Suprapubic skin (tissue), 3 donors: ENCODE results near the gene KLHL28.

Source experiments
- EP300 ChIP-seq: sonication (generic); formaldehyde crosslinking; IDR thresholded peaks from one replicate; pipeline ENCODE4 v1.6.1; 2017; ENCODE audit warnings: antibody characterized with exemption
- POLR2A ChIP-seq, 2 donors: fragments of 450-650 bp; IDR thresholded peaks; one replicate each; pipeline ENCODE4 v1.6.1; 2017; ENCODE audit warnings: antibody characterized with exemption in 2 of 2, mild to moderate bottlenecking in 2 of 2, moderate library complexity in 2 of 2
- TF ChIP-seq, protein P1 (sequence below), 2 donors: fragments of 200-600 bp in 1 of 2; fragments of 450-650 bp in 1 of 2; sonication (generic) in 1 of 2; IDR thresholded peaks; one replicate each; pipeline ENCODE4 v1.5.1; 2016 to 2019; ENCODE audit warnings: antibody characterized with exemption in 2 of 2, mild to moderate bottlenecking in 1 of 2, moderate library complexity in 1 of 2

DNA sequence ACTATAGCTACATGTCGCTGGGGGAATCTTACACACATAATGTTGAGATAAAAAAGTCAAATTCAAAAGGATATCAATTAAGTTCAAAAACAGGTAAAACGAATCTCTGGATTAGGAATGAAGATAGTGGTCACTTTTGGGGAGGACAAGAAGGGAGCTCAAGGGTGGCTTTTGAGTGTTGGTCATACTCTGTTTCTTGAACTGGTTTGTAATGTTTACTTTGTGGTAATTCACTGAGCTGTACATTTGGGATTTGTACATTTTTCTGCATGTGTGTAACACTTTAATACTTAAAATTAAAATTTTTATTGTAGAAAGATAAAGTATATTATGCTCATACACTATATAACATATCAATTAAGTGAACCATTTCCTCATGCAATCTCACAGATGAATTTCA lies 26.6 kb downstream of the KLHL28 start:
- TF ChIP-seq, protein P1, sequence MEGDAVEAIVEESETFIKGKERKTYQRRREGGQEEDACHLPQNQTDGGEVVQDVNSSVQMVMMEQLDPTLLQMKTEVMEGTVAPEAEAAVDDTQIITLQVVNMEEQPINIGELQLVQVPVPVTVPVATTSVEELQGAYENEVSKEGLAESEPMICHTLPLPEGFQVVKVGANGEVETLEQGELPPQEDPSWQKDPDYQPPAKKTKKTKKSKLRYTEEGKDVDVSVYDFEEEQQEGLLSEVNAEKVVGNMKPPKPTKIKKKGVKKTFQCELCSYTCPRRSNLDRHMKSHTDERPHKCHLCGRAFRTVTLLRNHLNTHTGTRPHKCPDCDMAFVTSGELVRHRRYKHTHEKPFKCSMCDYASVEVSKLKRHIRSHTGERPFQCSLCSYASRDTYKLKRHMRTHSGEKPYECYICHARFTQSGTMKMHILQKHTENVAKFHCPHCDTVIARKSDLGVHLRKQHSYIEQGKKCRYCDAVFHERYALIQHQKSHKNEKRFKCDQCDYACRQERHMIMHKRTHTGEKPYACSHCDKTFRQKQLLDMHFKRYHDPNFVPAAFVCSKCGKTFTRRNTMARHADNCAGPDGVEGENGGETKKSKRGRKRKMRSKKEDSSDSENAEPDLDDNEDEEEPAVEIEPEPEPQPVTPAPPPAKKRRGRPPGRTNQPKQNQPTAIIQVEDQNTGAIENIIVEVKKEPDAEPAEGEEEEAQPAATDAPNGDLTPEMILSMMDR (IDR thresholded peaks at IDR 0.05) = no peak
- no peak for TF ChIP-seq POLR2A (IDR thresholded peaks at IDR 0.05)
- TF ChIP-seq EP300 = no peak
